ENCODE data around the gene UBE2O.

Gene UBE2O

GRCh38 chr17:76399175-76400172 lies 53.5 kb downstream of the UBE2O start:
- H3K79me2 ChIP-seq (ENCODE audit: low read length): no peaks in the 10 kb centered on the region
- no peak for TF ChIP-seq EZH2phosphoT487 (IDR thresholded peaks at IDR 0.05; ENCODE audit: low read depth)
- TF ChIP-seq CTCF (IDR thresholded peaks at IDR 0.05; ENCODE audit: low read depth, low read length): no peak
- H3K4me2 ChIP-seq (ENCODE audit: low read length): no peak overlapping the region
- no peak overlapping the region for H3K9ac ChIP-seq (ENCODE audit: low read length)
- no peaks in the 10 kb centered on the region for H3K27me3 ChIP-seq (ENCODE audit: low read depth, low read length)
- peaks cover 42% of the 10 kb centered on the region for H3K36me3 ChIP-seq (replicated peaks; ENCODE audit: low read depth, low read length)
- H2AFZ ChIP-seq (ENCODE audit: low read depth, low read length): no peak overlapping the region
- H3K4me1 ChIP-seq (ENCODE audit: low read length): no peaks in the 10 kb centered on the region
- H3K27ac ChIP-seq (ENCODE audit: low read length): no peak overlapping the region
- no peaks in the 10 kb centered on the region for H4K20me1 ChIP-seq (ENCODE audit: insufficient read depth, low read length)
- H3K4me3 ChIP-seq (ENCODE audit: low read length): no peak overlapping the region
- no peaks in the 10 kb centered on the region for H3K9me3 ChIP-seq (ENCODE audit: insufficient read depth, low read length)

- Histone ChIP-seq H4K20me1 (ENCODE audit: insufficient read depth, low read length) (no peaks in the 10 kb centered on the region), H2AFZ (ENCODE audit: low read depth, low read length) (no peak overlapping the region), H3K4me3 (ENCODE audit: low read length) (no peak overlapping the region), H3K9me3 (ENCODE audit: insufficient read depth, low read length) (no peaks in the 10 kb centered on the region), H3K27me3 (ENCODE audit: low read depth, low read length) (no peaks in the 10 kb centered on the region), H3K4me2 (ENCODE audit: low read length) (no peak overlapping the region), H3K4me1 (ENCODE audit: low read length) (no peaks in the 10 kb centered on the region), H3K9ac (ENCODE audit: low read length) (no peak overlapping the region), H3K79me2 (ENCODE audit: low read length) (no peaks in the 10 kb centered on the region), H3K27ac (ENCODE audit: low read length) (no peak overlapping the region), H3K36me3 (replicated peaks; ENCODE audit: low read depth, low read length) (peaks cover 48% of the 10 kb centered on the region)
- no peak for TF ChIP-seq EZH2phosphoT487 (IDR thresholded peaks at IDR 0.05; ENCODE audit: low read depth)
- no peak for TF ChIP-seq CTCF (IDR thresholded peaks at IDR 0.05; ENCODE audit: low read depth, low read length)
Measured at GRCh38 chr17:76398523-76399174, 54.3 kb downstream of the UBE2O start.

- Histone ChIP-seq H3K4me1 (ENCODE audit: low read length) (no peaks in the 10 kb centered on the region), H3K27me3 (ENCODE audit: low read depth, low read length) (no peaks in the 10 kb centered on the region), H3K9me3 (ENCODE audit: insufficient read depth, low read length) (no peaks in the 10 kb centered on the region), H2AFZ (ENCODE audit: low read depth, low read length) (no peak overlapping the region), H3K79me2 (ENCODE audit: low read length) (no peaks in the 10 kb centered on the region), H4K20me1 (ENCODE audit: insufficient read depth, low read length) (no peaks in the 10 kb centered on the region), H3K36me3 (replicated peaks; ENCODE audit: low read depth, low read length) (peaks cover 51% of the 10 kb centered on the region), H3K9ac (ENCODE audit: low read length) (no peak overlapping the region), H3K27ac (ENCODE audit: low read length) (no peak overlapping the region), H3K4me3 (ENCODE audit: low read length) (no peak overlapping the region), H3K4me2 (ENCODE audit: low read length) (no peak overlapping the region)
- TF ChIP-seq EZH2phosphoT487 (IDR thresholded peaks at IDR 0.05; ENCODE audit: low read depth) (no peak), CTCF (IDR thresholded peaks at IDR 0.05; ENCODE audit: low read depth, low read length) (peak; percentile 89)
Measured at GRCh38 chr17:76397687-76398522, 55.0 kb downstream of the UBE2O start.
